Keratinocyte (primary cell): ENCODE measurements around the gene ANKRD26. TPM values are rescaled to one million over a fixed set of nuclear protein-coding genes. Genes with fewer than 3 reads are reported as not detected.

ENCODE experiments used
- DNase-seq: peaks from one replicate; pipeline ENCODE4 v3.0.0-alpha.2; 2011; ENCODE audit warnings: low read depth, missing footprints, low spot score
- FAIRE-seq: peaks from 2 replicates; lab custom pipeline; 2011; peaks lifted over from hg19 to GRCh38; lab: Jason Lieb, UNC
- H2AFZ ChIP-seq: 2 replicates; pipeline ENCODE4 v1.6.0; 2012; ENCODE audit warnings: low read length, control low read depth, inconsistent platforms; ENCODE audit not compliant: control insufficient read depth
- H3K27ac ChIP-seq: 2 replicates; pipeline ENCODE4 v1.5.1; 2011; ENCODE audit warnings: low read length; ENCODE audit not compliant: control insufficient read depth, insufficient read depth
- H3K27me3 ChIP-seq: 3 replicates; pipeline ENCODE4 v1.6.0; 2011; ENCODE audit warnings: low read length; ENCODE audit not compliant: control insufficient read depth, insufficient read depth; ENCODE audit errors: extremely low read depth
- H3K36me3 ChIP-seq, 2 experiments: 2 replicates in 1 of 2; 3 replicates in 1 of 2; pipeline ENCODE4 v1.5.1; 2011; ENCODE audit warnings: low read length in 2 of 2, mild to moderate bottlenecking in 1 of 2; ENCODE audit not compliant: control insufficient read depth in 2 of 2, insufficient read depth in 2 of 2; ENCODE audit errors: extremely low read depth in 1 of 2
- H3K4me1 ChIP-seq: 3 replicates; pipeline ENCODE4 v1.5.1; 2011; ENCODE audit warnings: low read length; ENCODE audit not compliant: control insufficient read depth, insufficient read depth; ENCODE audit errors: extremely low read depth
- H3K4me2 ChIP-seq: 3 replicates; pipeline ENCODE4 v1.6.0; 2011; ENCODE audit warnings: low read depth, low read length; ENCODE audit not compliant: control insufficient read depth, insufficient read depth; ENCODE audit errors: extremely low read depth
- H3K4me3 ChIP-seq, 3 experiments: fragments of 200-600 bp in 1 of 3; sonication (generic) in 1 of 3; 2 replicates in 2 of 3; 3 replicates in 1 of 3; pipeline ENCODE4 v1.5.1; 2011 to 2016; ENCODE audit warnings: low read length in 3 of 3, mild to moderate bottlenecking in 3 of 3, control low read depth in 2 of 3, inconsistent platforms in 1 of 3, low read depth in 1 of 3, mixed read lengths in 1 of 3, mixed run types in 1 of 3, moderate library complexity in 1 of 3; ENCODE audit not compliant: control insufficient read depth in 2 of 3, insufficient read depth in 2 of 3; ENCODE audit errors: extremely low read depth in 1 of 3
- H3K79me2 ChIP-seq: 2 replicates; pipeline ENCODE4 v1.6.0; 2012; ENCODE audit warnings: low read length; ENCODE audit not compliant: control insufficient read depth, insufficient read depth
- H3K9ac ChIP-seq: 3 replicates; pipeline ENCODE4 v1.6.0; 2011; ENCODE audit warnings: low read length; ENCODE audit not compliant: control insufficient read depth, insufficient read depth; ENCODE audit errors: extremely low read depth
- H3K9me1 ChIP-seq: 3 replicates; pipeline ENCODE4 v1.6.0; 2011; ENCODE audit warnings: low read length; ENCODE audit not compliant: control insufficient read depth, insufficient read depth; ENCODE audit errors: extremely low read depth
- H3K9me3 ChIP-seq: 2 replicates; pipeline ENCODE4 v1.5.1; 2012; ENCODE audit warnings: low read depth, low read length; ENCODE audit not compliant: control insufficient read depth
- H4K20me1 ChIP-seq: 3 replicates; pipeline ENCODE4 v1.6.0; 2011; ENCODE audit warnings: low read length; ENCODE audit not compliant: control insufficient read depth, insufficient read depth; ENCODE audit errors: extremely low read depth
- EZH2 ChIP-seq: IDR thresholded peaks from one replicate; pipeline ENCODE4 v1.6.1; 2012; ENCODE audit warnings: inconsistent platforms, mild to moderate bottlenecking, low read length, moderate library complexity
- dilution Hi-C: fragments of 300-500 bp; cut with MboI; formaldehyde crosslinking; loops from one replicate; pipeline ENCODE4 v1.7.0; 2020; ENCODE audit warnings: low sequenced_read_pairs; ENCODE audit not compliant: extremely low pct_ligation_motif_present
- polyA plus RNA-seq, 5 experiments: library from polyadenylated mRNA; depleted of rRNA in 3 of 5; stranded (reverse) in 3 of 5; stranded (forward) in 1 of 5; unstranded in 1 of 5; fragments of >200 nt; gene quantifications; 1 replicate in 1 of 5; 2 replicates in 3 of 5; 3 replicates in 1 of 5; pipeline versions ENCODE4 v1.2.1 to v1.2.3, GENCODE V29; 2011 to 2012; ENCODE audit warnings: missing spikeins in 2 of 5, low read depth in 1 of 5, low replicate concordance in 1 of 5
- TF ChIP-seq, protein P1 (sequence below), 3 experiments: IDR thresholded peaks in 1 of 3; conservative IDR thresholded peaks in 1 of 3; optimal IDR thresholded peaks in 1 of 3; 2 replicates in 2 of 3; 3 replicates in 1 of 3; pipeline versions ENCODE3 to v1.5.1; 2011; ENCODE audit warnings: low read length in 3 of 3, mild to moderate bottlenecking in 3 of 3, moderate library complexity in 2 of 3, control low read depth in 1 of 3, inconsistent platforms in 1 of 3; ENCODE audit not compliant: insufficient read depth in 2 of 3; ENCODE audit errors: extremely low read depth in 1 of 3

The ANKRD26 gene
- polyA plus RNA-seq, 1 donor (not counting 4 experiments of a cell fraction or from before 2014, with no cell fraction given): 3.3 TPM

DNA sequence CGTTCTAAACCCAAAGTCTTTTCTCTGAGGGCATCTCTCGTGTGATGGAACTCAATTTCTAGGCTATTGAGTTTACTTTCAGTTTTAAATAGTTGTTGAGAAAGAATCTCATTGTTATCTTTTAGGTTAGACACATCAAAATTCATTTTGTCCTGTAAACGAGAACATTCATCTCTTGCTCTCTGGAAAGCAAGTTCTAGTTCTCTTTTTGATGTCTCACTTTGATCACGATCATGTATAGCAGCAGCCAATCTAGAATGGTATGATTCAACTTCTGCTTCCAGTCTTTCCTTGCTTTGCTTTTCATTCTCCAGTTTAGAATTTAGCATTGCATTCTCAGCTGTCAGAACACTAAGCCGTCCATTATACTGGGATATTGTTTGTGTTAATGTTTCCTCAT is 65.1 kb downstream of the ANKRD26 start:
- Histone ChIP-seq H3K9ac (no peak overlapping the region), H3K79me2 (no peaks in the 10 kb centered on the region), H3K9me3 (no peaks in the 10 kb centered on the region), H3K4me3 (no peak overlapping the region), H3K4me2 (no peak overlapping the region), H3K27ac (no peak overlapping the region), H3K36me3 (peaks cover 0 to 4% of the 10 kb centered on the region in 2 experiments), H3K4me1 (no peaks in the 10 kb centered on the region), H3K27me3 (no peaks in the 10 kb centered on the region), H2AFZ (no peak overlapping the region), H3K9me1 (no peaks in the 10 kb centered on the region), H4K20me1 (no peaks in the 10 kb centered on the region)
- FAIRE-seq (no peak), DNase-seq (no peak)
- dilution Hi-C loops: no loop called here
- TF ChIP-seq, protein P1, sequence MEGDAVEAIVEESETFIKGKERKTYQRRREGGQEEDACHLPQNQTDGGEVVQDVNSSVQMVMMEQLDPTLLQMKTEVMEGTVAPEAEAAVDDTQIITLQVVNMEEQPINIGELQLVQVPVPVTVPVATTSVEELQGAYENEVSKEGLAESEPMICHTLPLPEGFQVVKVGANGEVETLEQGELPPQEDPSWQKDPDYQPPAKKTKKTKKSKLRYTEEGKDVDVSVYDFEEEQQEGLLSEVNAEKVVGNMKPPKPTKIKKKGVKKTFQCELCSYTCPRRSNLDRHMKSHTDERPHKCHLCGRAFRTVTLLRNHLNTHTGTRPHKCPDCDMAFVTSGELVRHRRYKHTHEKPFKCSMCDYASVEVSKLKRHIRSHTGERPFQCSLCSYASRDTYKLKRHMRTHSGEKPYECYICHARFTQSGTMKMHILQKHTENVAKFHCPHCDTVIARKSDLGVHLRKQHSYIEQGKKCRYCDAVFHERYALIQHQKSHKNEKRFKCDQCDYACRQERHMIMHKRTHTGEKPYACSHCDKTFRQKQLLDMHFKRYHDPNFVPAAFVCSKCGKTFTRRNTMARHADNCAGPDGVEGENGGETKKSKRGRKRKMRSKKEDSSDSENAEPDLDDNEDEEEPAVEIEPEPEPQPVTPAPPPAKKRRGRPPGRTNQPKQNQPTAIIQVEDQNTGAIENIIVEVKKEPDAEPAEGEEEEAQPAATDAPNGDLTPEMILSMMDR (optimal IDR thresholded peaks at IDR 0.05 in 1 of 3, IDR thresholded peaks at IDR 0.05 in 1 of 3, conservative IDR thresholded peaks at IDR 0.05 in 1 of 3; ENCODE audit: extremely low read depth in 1 of 3, insufficient read depth in 2 of 3, low read length in 3 of 3): no peak
- TF ChIP-seq EZH2: no peak

- H4K20me1 ChIP-seq: no peaks in the 10 kb centered on the region
- no peaks in the 10 kb centered on the region for H3K4me1 ChIP-seq
- H3K9me1 ChIP-seq: no peaks in the 10 kb centered on the region
- no peak overlapping the region for H3K4me3 ChIP-seq
- no peaks in the 10 kb centered on the region for H3K79me2 ChIP-seq
- FAIRE-seq: no peak
- dilution Hi-C loops: no loop called here
- no peaks in the 10 kb centered on the region for H3K27me3 ChIP-seq
- H3K9ac ChIP-seq: no peak overlapping the region
- H3K9me3 ChIP-seq: no peaks in the 10 kb centered on the region
- no peak overlapping the region for H3K4me2 ChIP-seq
- no peak overlapping the region for H3K27ac ChIP-seq
- TF ChIP-seq, protein P1 (optimal IDR thresholded peaks at IDR 0.05 in 1 of 3, IDR thresholded peaks at IDR 0.05 in 1 of 3, conservative IDR thresholded peaks at IDR 0.05 in 1 of 3; ENCODE audit: extremely low read depth in 1 of 3, insufficient read depth in 2 of 3, low read length in 3 of 3): no peak
- TF ChIP-seq EZH2: no peak
- no peak for DNase-seq
- H2AFZ ChIP-seq: no peak overlapping the region
- H3K36me3 ChIP-seq: peaks cover 1 to 5% of the 10 kb centered on the region in 2 experiments
Measured at GRCh38 chr10:27030060-27030459, 70.2 kb downstream of the ANKRD26 start.
